ENCODE data around the gene LPAR1.

- TF ChIP-seq CTCF (IDR thresholded peaks at IDR 0.05) = no peak
- no peak for TF ChIP-seq POLR2A (IDR thresholded peaks at IDR 0.05)
Observed at GRCh38 chr9:110990481-110990880, 47.8 kb downstream of the LPAR1 start.

Measured in lower leg skin (tissue), 3 donors.